CD4-positive, alpha-beta T cell treated with Interleukin-4 for 4 hours (primary cell): Measurements from ENCODE around the gene PSMG3.

ENCODE experiments used
- DNase-seq: peaks from one replicate; pipeline ENCODE4 v3.0.0-alpha.2; 2020

The PSMG3 gene

GRCh38 chr7:1578513-1578912 is 8.7 kb upstream of the PSMG3 start:
- no peak for DNase-seq

DNA sequence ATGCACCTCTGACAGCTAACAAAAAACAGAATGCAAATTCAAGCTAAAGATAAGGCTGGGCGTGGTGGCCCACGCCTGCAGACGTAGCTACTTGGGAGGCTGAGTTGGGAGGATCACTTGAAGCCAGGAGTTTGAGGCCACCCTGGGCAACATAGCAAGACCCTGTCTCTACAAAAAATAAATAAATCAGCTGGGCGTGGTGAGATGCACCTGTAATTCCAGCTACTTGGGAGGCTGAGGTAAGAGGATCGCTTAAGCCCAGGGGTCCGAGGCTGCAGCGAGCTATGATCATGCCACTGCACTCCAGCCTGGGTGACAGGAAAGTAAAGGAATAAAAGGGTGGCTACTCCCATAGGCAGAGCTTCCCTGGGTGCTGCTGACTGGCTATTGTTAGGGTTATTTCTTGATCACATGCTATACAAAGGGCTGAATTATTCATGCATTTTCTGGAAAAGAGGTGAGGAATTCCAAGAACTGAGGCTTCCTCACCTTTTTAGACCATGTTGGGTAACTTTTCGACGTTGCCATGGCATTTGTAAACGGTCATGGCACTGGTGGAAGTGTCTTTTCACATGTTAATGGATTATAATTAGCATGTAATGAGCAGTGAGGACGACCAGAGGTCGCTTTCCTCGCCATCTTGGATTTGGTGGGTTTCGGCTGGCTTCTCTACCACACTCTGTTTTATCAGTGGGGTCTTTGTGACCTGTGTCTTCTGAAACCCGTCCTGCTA is 6.9 kb upstream of the PSMG3 start:
- no peak for DNase-seq

DNA sequence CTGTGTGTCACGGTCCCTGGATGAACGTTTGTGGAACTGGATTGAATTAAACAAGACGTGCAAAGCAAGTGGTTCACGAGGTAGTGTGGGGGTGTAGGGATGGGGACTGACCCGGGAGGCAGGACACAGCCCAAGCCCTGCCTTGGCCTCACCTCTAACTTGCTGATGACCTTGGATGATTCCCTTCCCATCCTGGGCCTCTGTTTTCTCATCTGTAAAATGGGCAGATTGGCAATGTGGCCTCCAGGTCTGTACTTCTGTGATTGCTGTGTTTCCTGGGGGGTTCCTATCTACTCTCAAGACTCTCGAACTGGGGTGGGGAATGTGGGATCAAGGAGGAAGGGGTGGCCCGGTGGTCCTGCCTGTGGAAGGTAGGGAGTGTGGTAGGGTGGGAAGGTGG is 6.0 kb upstream of the PSMG3 start:
- DNase-seq = no peak

DNA sequence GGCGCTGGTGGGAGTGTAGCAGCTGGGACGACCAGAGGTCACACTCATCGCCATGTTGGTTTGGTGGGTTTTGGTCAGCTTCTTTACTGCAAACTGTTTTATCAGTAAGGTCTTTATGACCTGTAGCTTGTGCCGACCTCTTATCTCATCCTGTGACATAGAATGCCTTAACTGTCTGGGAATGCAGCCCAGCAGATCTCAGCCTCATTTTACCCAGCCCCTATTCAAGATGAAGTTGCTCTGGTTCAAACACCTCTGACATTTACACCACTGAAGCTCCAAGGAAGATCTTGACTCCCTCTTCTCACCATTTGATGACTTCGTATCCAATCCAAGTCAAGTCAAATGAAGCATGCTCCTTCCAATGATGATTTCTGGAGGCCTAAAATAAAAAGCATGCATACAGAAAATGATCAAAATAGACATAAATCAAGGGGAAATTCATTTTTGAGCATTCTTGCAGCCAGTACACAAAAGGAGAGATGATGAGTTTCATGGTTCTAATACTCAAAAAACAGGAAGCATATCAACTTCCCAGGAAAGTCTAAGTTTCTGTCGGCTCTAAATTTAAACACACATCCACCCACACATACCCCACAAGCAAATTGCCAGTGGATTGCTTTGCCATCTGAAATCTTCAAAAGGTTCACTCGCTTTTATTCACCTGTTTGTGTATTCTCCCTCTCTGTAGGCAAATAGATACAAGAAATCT is 2.4 kb upstream of the PSMG3 start:
- DNase-seq = no peak

- DNase-seq = no peak
Measured at GRCh38 chr7:1569440-1569832, 396 bp downstream of the PSMG3 start.

GRCh38 chr7:1569016-1569415 is 816 bp downstream of the PSMG3 start:
- DNase-seq = no peak

DNA sequence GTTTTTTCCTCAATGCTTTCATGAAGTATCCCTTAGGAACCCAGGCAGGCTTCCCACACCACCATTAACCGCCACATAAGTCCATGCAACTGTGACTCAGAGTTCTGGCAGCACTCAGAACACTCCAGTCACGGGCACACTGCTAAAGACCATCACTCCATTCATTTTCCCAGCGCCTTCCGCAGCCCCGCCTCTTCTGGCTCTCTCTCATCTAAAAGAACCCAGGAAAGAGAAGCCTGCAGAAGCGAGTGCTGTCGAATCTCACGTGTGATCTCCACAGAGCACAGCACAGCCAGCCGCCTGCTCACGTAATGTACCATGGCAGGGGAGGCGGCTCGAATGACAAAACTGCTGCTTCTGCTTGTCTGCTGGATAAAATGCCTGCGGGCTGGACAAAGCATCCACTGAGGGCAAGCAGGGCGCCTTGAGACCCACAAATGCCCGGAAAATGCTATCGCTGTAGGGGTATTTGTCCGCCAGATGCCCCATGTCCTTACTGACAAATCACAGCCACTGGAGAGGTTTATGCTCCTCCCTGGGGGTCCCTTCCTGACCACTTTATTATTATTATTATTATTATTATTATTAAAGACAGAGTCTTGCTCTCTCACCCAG is 1.8 kb downstream of the PSMG3 start:
- no peak for DNase-seq

DNA sequence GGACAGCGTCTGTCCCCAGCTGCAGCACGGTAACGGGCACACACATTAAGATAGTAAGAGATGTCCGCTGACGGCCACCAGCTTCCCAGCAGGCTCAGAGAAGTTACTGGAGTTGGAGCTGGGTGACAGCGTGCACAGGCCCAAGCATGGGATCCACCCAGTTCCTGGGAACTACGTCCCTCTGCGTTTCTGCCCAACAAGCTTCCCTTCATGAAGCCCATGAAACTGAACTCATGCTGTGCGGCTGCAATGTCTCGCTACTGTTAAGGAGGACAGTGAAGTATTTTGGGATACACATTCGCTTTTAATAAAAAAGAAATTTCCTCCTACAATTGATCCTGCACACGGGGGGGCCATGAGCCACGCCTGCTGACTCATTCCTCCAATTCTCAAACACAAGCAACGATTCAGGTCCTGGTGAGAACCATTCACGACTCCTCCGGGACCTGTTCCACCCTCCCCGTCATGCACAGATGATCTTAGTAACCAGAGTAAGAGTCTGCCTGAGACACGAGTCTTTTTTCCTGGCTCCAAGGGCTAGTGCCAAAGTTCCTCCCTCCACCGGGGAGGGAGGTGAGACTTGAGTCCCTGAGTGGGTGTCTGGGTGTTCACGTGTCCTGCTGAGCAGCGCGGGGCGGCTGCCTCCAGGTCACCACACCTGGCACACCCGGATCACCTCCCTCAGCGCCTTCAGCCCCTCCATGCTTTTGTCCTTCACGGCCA is 2.6 kb downstream of the PSMG3 start:
- DNase-seq = no peak

GRCh38 chr7:1566687-1567048 is 3.2 kb downstream of the PSMG3 start:
- DNase-seq = no peak

GRCh38 chr7:1564603-1565022 is 5.2 kb downstream of the PSMG3 start:
- DNase-seq = no peak

DNA sequence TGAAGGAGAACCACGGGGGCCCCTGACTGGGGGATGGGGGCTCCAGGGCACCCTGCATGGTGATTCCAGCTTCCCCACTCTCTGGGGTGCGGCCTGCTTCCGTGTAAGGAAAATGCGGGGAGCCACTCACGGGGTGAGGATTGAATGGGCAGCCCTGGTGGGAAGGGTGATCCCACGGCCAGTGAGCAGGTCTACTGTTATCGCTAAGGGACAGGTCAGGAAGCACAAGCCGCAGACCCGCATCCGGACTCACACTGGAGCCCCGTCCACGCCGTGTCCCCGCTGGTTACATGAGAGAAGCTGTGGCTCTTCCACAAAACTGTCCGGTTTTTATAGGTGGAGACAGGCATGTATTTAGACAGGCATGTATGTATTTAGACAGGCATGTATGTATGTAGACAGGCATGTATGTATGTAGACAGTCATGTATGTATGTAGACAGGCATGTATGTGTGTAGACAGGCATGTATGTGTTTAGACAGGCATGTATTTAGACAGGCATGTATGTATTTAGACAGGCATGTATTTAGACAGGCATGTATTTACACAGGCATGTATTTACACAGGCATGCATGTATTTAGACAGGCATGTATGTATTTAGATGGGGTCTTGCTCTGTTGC is 5.7 kb downstream of the PSMG3 start:
- DNase-seq = no peak

- DNase-seq = no peak
Measured at GRCh38 chr7:1562597-1563051, 7.2 kb downstream of the PSMG3 start.

GRCh38 chr7:1562116-1562515 is 7.7 kb downstream of the PSMG3 start:
- no peak for DNase-seq

DNA sequence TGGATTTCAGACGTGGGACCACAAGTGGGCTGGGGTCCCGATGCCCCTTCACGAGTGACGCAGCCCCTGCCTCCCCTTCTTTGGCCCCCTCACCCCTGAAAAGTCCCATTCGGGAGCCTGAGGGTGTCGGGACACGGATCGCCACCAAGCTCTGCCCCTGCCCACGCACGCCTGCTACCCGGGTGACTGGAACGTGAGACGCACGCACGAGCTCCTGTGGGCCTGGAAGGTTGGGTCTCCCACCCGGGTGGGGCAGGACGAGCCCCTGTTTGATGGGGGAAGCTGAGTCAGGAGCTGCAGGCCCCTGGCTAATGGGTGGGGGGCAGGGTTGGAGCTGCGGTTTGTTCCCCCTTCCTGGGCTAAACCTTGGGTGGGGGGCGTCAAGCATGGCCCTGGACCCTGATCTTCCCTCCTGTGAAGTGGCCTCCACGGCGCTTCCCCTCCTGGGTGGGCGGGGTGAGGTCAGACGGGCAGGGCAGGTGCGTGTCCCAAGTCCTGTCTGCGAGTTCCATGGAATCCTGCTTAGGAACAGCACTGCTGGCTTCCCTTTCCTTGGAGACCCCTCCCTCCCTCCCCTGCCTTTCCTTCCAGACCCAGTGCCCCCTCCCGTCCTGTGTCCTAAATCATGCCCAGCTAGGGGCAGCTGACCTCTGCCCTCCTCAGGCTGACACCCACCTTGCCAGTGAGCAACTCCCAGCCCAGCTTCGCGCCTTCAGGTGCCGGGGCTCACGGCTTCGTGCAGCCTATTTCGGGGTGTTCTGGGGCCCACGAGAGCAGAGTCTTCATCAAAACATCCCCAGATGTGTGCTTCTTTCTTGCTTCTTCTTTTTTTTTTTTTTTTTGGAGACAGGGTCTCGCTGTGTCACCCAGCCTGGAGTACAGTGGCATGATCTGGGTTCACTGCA is 8.5 kb downstream of the PSMG3 start:
- DNase-seq = no peak

DNA sequence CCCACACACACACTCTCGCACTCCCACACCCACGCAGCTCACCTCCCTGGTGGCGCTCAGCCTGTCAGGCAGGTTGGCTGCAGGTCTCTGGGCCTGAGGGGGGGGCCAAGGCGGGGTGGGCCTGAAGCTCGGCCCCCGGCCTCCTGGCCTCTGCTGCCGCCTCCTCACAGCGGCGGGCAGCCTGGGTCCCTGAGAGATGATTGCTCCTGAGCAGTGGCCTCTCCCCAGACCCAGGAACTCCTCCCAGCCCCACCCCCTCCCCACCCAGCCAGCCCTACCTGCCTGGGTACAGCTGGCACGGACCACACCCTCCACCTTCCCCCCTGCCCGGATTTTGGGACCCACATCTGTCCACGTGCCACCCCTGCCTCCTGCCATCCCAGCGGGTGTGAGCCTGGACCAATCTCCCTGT is 9.2 kb downstream of the PSMG3 start:
- DNase-seq = no peak

GRCh38 chr7:1559626-1560590 is 9.9 kb downstream of the PSMG3 start:
- no peak for DNase-seq

DNA sequence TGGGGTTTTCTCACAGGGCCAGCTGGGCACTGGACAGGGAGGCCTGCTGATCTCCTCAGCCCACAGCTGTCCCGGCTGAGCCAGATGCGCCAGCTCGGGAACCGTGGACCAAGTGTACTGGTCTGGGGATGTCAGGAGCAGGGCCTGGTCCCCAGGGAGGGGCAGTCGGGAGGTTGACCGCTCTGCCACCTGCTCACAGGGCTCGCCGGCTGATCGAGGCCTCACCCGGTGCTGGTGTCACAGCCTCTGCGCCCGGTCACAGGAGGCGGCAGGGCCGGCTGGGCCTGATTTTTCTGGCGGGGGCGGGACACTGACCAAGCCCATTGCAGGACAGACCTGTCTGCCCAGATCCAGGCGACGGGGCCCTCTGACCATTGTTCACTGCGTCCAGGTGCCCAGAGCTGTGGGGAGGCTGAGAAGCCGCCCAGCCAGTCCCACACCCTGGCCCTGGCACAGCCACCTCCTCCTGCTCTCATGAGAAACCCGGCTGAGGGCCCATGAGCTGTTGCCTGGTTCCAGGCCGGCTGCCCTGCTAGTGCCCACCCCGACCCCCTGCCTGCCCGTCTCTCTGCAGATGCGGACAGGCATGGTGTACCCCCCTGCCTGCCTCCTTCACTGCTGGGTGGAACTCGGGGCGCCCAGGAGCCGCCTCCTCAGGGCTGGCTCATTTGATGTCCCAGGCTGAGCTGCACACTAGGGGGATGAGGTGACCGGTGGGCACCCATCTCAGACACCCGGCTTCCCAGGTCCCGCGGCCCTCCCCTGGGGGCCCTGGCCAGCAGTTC is 10.8 kb downstream of the PSMG3 start:
- no peak for DNase-seq

DNA sequence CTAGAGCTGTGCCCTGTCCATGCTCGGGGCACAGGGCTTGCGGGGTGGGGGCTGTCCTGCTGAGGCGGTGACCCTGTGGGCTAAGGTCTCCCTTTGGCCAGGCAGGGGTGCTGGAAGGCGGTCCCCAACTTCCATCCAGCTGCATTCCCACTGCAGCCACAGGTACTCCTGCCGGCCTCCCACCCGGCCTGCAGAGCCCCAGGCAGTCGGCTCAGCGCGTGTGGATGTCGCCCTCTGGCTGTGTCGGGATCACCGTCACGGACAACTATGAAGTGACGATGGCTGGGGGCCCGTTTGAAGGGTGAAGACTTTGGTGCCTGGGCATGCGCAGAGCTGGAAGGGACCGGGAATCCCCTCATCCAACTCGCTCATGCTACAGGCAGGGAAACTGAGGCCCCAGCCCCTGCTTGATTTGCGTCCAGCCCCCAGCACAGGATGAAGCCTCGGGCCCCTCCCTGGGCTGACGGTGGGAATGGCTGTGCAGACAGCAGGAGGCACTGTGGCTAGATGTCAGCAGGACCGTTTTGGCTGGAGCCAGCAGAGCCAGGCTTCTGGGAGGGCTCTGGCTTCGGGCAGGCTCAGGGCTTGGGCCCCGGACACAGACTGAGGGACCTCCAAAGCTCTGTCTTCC is 11.5 kb downstream of the PSMG3 start:
- DNase-seq = no peak

DNA sequence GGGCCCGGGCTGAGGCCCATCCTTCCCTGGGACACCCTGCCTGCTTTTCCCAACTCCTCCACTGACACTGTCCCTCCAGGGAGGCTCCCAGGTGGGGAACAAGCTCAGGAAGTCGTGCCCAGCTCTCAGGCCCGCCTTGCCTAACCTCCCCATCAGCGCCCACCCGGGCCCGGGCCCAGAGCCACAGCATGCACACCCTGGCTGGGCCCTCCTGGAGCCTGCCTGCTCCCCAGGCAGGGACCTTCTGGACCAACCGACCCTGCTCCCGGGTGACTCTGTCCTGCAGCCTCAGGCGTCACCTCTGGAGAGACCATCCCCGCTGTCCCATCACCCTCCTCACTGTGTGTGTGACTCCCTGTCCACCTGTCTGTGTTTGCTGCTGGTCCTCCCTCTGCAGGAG is 12.1 kb downstream of the PSMG3 start:
- no peak for DNase-seq
